ENCODE results near the gene PLCH1.

- no peak for TF ChIP-seq SNRNP70 (optimal IDR thresholded peaks at IDR 0.05; ENCODE audit: low read depth, low read length)
- TF ChIP-seq IRF1 (CRISPR knock-in tag; IDR thresholded peaks at IDR 0.05; ENCODE audit: borderline replicate concordance), result no peak
- TF ChIP-seq, protein P1, sequence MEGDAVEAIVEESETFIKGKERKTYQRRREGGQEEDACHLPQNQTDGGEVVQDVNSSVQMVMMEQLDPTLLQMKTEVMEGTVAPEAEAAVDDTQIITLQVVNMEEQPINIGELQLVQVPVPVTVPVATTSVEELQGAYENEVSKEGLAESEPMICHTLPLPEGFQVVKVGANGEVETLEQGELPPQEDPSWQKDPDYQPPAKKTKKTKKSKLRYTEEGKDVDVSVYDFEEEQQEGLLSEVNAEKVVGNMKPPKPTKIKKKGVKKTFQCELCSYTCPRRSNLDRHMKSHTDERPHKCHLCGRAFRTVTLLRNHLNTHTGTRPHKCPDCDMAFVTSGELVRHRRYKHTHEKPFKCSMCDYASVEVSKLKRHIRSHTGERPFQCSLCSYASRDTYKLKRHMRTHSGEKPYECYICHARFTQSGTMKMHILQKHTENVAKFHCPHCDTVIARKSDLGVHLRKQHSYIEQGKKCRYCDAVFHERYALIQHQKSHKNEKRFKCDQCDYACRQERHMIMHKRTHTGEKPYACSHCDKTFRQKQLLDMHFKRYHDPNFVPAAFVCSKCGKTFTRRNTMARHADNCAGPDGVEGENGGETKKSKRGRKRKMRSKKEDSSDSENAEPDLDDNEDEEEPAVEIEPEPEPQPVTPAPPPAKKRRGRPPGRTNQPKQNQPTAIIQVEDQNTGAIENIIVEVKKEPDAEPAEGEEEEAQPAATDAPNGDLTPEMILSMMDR (IDR thresholded peaks at IDR 0.05 in 2 of 3, conservative IDR thresholded peaks at IDR 0.05 in 1 of 3; ENCODE audit: insufficient read depth in 2 of 3, low read depth in 1 of 3, low read length in 3 of 3), result no peak
- no peak for TF ChIP-seq CCAR2 (IDR thresholded peaks at IDR 0.05; ENCODE audit: low read depth, low read length)
- TF ChIP-seq, protein P2, sequence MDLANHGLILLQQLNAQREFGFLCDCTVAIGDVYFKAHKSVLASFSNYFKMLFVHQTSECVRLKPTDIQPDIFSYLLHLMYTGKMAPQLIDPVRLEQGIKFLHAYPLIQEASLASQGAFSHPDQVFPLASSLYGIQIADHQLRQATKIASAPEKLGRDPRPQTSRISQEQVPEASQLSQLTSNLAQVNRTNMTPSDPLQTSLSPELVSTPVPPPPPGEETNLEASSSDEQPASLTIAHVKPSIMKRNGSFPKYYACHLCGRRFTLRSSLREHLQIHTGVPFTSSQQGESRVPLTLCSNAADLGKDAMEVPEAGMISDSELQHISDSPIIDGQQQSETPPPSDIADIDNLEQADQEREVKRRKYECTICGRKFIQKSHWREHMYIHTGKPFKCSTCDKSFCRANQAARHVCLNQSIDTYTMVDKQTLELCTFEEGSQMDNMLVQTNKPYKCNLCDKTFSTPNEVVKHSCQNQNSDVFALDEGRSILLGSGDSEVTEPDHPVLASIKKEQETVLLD (IDR thresholded peaks at IDR 0.05), result no peak
- TF ChIP-seq BRF2 (IDR thresholded peaks at IDR 0.05; ENCODE audit: borderline replicate concordance, insufficient read depth, insufficient read length), result no peak
- TF ChIP-seq BRCA1 (IDR thresholded peaks at IDR 0.05), result no peak
- no peak for TF ChIP-seq BRCA1 (CRISPR knock-in tag; IDR thresholded peaks at IDR 0.05)
- no peak for TF ChIP-seq CREB1 (IDR thresholded peaks at IDR 0.05)
- TF ChIP-seq CREB1 (CRISPR knock-in tag; IDR thresholded peaks at IDR 0.05), result no peak
- no peak for TF ChIP-seq CEBPB (tag; IDR thresholded peaks at IDR 0.05)
- no peak for TF ChIP-seq SMAD3 (CRISPR knock-in tag; conservative IDR thresholded peaks at IDR 0.05)
- TF ChIP-seq NFYB (IDR thresholded peaks at IDR 0.05; ENCODE audit: extremely low read depth, insufficient read length), result no peak
Observed at GRCh38 chr3:155641956-155642355, 102.9 kb downstream of the PLCH1 start.

Measured in K562 (cell line).